22Rv1 (cell line): ENCODE measurements around the gene ARHGEF4.
"Not testable (repeated sequence)": the region's sequence is repeated elsewhere in the genome, so short reads cannot be mapped to it uniquely, and the experiment has no call there.

ENCODE experiments used
- H3K27ac ChIP-seq: fragments of 450-650 bp; 2 replicates; pipeline ENCODE4 v1.5.1; 2017
- CTCF ChIP-seq: fragments of 450-650 bp; IDR thresholded peaks from 2 replicates; pipeline ENCODE4 v1.5.1; 2017; ENCODE audit warnings: mild to moderate bottlenecking
- ZFX ChIP-seq: fragments of 450-650 bp; IDR thresholded peaks from 2 replicates; pipeline ENCODE4 v1.6.1; 2017; ENCODE audit warnings: antibody characterized with exemption, borderline replicate concordance

ARHGEF4 gene

GRCh38 chr2:130985831-130986649 is 149.3 kb downstream of the ARHGEF4 start:
- no peak for TF ChIP-seq CTCF
- H3K27ac ChIP-seq: no peak overlapping the region

GRCh38 chr2:130986890-130987493 is 150.3 kb downstream of the ARHGEF4 start:
- TF ChIP-seq CTCF (no peak), ZFX (no peak)
- H3K27ac ChIP-seq: no peak overlapping the region

DNA sequence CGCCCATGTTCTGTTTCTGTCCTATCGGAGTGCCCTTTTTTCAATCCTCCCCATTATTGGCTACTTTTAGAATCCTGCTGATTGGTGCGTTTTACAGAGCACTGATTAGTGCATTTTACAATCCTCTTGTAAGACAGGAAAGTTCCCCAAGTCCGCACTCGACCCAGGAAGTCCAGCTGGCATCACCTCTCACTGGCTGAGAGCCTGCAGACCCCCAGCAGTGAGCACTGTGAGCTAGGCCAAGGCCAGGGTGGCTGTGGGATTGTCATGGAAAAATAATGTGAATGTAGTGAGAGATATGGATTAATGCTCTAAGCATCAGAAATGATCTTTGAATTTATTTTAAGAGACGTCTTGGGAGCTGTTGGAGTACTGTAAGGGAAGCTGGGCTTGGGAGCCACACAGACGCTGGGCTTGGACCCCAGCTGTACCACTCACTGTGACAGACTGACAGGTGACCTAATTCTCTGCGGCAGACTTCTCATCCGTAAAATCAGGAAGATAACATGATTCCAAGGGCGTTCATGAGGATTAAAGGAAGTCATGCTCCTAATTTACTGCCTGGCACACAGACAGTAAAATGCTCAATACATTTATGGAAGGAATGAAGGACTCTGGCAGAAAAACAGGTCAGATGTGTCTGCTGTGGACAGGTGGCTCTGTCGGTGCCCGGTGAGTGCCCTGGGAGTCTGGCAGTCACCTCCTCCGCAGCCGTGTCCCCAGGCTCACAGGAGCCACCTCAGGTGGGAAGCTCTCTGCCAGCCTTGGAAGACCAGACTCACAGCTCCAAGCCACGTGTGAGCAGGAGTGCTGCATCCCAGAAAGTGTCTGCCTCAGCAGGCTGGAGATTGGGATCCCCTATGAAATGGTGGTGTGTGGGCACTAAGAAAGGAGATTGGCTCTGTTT is 151.1 kb downstream of the ARHGEF4 start:
- H3K27ac ChIP-seq: no peak overlapping the region
- TF ChIP-seq ZFX (no peak), CTCF (no peak)

- not testable (repeated sequence) for H3K27ac ChIP-seq
Measured at GRCh38 chr2:130991446-130991845, 154.7 kb downstream of the ARHGEF4 start.

GRCh38 chr2:130992003-130992402 is 155.3 kb downstream of the ARHGEF4 start:
- H3K27ac ChIP-seq: not testable (repeated sequence)

- H3K27ac ChIP-seq: no peak overlapping the region
- TF ChIP-seq ZFX (no peak), CTCF (no peak)
Measured at GRCh38 chr2:130996691-130997090, 160.0 kb downstream of the ARHGEF4 start.

GRCh38 chr2:130997198-130997597 is 160.5 kb downstream of the ARHGEF4 start:
- H3K27ac ChIP-seq: no peak overlapping the region
- no peak for TF ChIP-seq ZFX
- TF ChIP-seq CTCF: no peak

DNA sequence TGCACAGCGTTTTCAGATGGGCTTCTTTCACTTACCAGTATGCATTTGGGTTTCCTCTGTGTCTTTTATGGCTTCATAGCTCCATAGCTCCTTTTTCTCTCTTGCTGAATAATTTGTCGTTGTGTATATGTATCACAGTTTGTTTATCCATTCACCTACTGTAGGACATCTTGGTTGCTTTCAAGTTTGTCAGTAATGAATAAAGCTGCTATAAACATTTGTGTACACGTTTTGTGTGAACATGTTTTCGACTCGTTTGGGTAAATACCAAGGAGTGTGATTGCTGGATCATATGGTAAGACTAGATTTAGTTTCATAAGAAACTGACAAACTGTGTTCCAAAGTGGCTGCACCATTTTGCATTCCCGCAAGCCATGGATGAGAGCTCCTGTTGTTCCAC is 161.8 kb downstream of the ARHGEF4 start:
- no peak overlapping the region for H3K27ac ChIP-seq
- TF ChIP-seq ZFX: no peak
- no peak for TF ChIP-seq CTCF
